Upper lobe of right lung (tissue), 1 donor: Measurements from ENCODE around the gene EBPL. TPM values are rescaled to one million over a fixed set of nuclear protein-coding genes. Genes with fewer than 3 reads are reported as not detected.

Experiments
- ATAC-seq: fragments of 200-7000 bp; cut with Tn5 transposase; one replicate; pipeline ENCODE4 v1.9.1; 2020; ENCODE audit warnings: mild to moderate bottlenecking, moderate library complexity
- DNase-seq: peaks from one replicate; pipeline ENCODE4 v3.0.0-alpha.2; 2020
- H3K27ac ChIP-seq: fragments of 200-600 bp; one replicate; pipeline ENCODE4 v1.8.0; 2022
- H3K27me3 ChIP-seq: fragments of 200-600 bp; one replicate; pipeline ENCODE4 v1.8.0; 2022; ENCODE audit warnings: mild to moderate bottlenecking
- H3K36me3 ChIP-seq: fragments of 200-600 bp; one replicate; pipeline ENCODE4 v1.8.0; 2022
- H3K4me1 ChIP-seq: fragments of 200-600 bp; one replicate; pipeline ENCODE4 v1.8.0; 2022
- H3K4me3 ChIP-seq: fragments of 200-600 bp; one replicate; pipeline ENCODE4 v1.8.0; 2022; ENCODE audit warnings: mild to moderate bottlenecking
- H3K9me3 ChIP-seq: fragments of 200-600 bp; one replicate; pipeline ENCODE4 v1.8.0; 2022
- CTCF ChIP-seq: fragments of 200-600 bp; IDR thresholded peaks from one replicate; pipeline ENCODE4 v1.8.0; 2022; ENCODE audit warnings: antibody characterized with exemption
- intact Hi-C: fragments of 100-400 bp; cut with DNase I; formaldehyde crosslinking; loops from one replicate; pipeline ENCODE4 v1.11.0; 2022
- total RNA-seq: library from RNA; stranded (reverse); fragmentation: NEBNext Ultra II Directional; extraction: Animal tissue kit (Norgen Biotek cat#: 25700); gene quantifications from one replicate; pipeline ENCODE4 v1.2.1, GENCODE V29; 2021
- donor health status: DM: no; HTN: yes; CAD: no; lungs with severe emphysema.

Gene EBPL
- total RNA-seq, 1 donor from 2014 or later = 48.0 TPM

DNA sequence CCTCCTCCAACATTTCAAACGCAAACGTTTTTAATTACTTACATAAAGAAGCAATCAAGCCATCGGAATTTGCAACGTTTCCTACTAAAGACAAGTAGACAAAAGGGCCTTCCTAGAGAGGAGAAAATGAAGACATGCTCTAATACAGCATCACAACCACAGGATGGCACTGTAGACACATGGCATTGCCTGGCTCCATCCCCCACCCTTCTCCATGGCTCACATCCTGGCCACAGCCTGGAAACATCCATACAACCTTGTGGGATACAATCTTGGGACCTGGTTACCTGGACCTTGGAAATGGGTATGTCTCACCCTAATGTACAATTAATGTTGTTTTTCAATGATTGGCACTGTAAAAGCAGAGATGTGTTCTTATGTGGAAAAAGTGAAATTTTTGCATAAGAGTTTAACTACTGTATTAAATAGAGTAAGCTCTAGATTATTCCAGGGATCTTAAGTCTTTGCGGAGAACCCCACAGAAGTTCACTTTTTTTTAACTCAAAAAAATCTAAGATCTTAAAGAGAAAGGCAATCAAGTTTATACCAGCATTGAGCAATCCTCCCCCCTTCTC lies 21.5 kb downstream of the EBPL start:
- H3K27me3 ChIP-seq = no peaks in the 10 kb centered on the region
- peaks cover 3% of the 10 kb centered on the region for H3K36me3 ChIP-seq
- peak; percentile 59 for TF ChIP-seq CTCF
- intact Hi-C loops = no loop called here
- no peak for DNase-seq
- no peak overlapping the region for H3K4me3 ChIP-seq
- no peaks in the 10 kb centered on the region for H3K4me1 ChIP-seq
- peak; percentile 97 for ATAC-seq
- no peak overlapping the region for H3K27ac ChIP-seq
- no peaks in the 10 kb centered on the region for H3K9me3 ChIP-seq

DNA sequence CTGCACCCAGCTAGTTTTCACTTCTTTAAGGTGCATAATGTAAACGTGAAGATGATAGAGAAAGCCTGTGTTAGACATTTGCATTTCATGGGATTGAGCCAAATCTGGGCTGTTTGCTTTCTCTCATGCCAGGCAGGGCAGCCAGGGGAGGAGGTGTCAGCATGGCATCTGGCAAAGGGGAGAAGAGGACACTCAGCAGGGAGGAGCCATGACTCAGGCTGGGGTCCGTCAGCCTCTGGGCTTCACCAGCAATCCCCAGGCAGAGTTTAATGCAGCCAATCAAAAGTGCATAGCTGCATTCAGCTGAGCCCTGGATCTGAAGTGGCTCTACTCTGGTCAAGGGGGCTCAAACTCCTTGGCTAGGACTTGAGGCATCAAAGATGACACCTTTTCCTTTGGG lies 23.5 kb downstream of the EBPL start:
- TF ChIP-seq CTCF = no peak

GRCh38 chr13:49664606-49665005 lies 26.7 kb downstream of the EBPL start:
- Histone ChIP-seq H3K9me3 (no peaks in the 10 kb centered on the region), H3K27ac (no peak overlapping the region), H3K36me3 (peaks cover 3% of the 10 kb centered on the region), H3K27me3 (no peaks in the 10 kb centered on the region), H3K4me1 (no peaks in the 10 kb centered on the region), H3K4me3 (no peak overlapping the region)
- intact Hi-C loops = no loop called here
- ATAC-seq = no peak
- no peak for DNase-seq
- no peak for TF ChIP-seq CTCF

More for the DNA sequence above, 23.5 kb downstream of the EBPL start:
- H3K4me1 ChIP-seq = no peaks in the 10 kb centered on the region
- H3K27me3 ChIP-seq = no peaks in the 10 kb centered on the region
- H3K27ac ChIP-seq = no peak overlapping the region
- intact Hi-C loops = no loop called here
- ATAC-seq (no peak), DNase-seq (no peak)
- H3K36me3 ChIP-seq = peaks cover 3% of the 10 kb centered on the region
- H3K9me3 ChIP-seq = no peaks in the 10 kb centered on the region
- H3K4me3 ChIP-seq = no peak overlapping the region

DNA sequence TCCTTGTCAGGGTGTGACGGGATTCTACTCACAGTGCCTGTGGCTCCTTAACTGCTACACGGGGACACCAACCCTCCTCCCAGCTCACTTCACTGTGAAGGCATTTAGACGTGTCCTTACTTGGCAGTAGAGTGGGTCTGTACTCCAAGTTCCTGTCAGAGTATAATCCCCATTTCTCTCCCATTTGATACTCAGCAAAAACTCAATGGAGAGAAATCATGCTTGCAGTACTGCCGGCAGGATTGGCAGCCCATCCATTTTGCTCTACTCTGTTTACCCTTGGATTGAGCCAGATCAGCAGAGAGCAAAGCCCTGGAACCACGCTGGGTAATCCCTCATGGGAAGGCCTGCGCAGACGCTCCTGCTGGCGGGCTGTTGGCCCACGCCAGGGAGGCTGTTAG lies 34.0 kb downstream of the EBPL start:
- Histone ChIP-seq H3K27me3 (no peaks in the 10 kb centered on the region), H3K9me3 (no peaks in the 10 kb centered on the region), H3K4me3 (no peak overlapping the region), H3K27ac (no peak overlapping the region), H3K36me3 (no peaks in the 10 kb centered on the region), H3K4me1 (no peaks in the 10 kb centered on the region)
- intact Hi-C loops = no loop called here
- DNase-seq (no peak), ATAC-seq (no peak)
- TF ChIP-seq CTCF = no peak

GRCh38 chr13:49655906-49656305 lies 35.4 kb downstream of the EBPL start:
- no peak for ATAC-seq
- Histone ChIP-seq H3K27me3 (no peaks in the 10 kb centered on the region), H3K4me3 (no peak overlapping the region), H3K27ac (no peak overlapping the region), H3K9me3 (no peaks in the 10 kb centered on the region), H3K36me3 (no peaks in the 10 kb centered on the region), H3K4me1 (no peaks in the 10 kb centered on the region)
- TF ChIP-seq CTCF = no peak
- no peak for DNase-seq
- intact Hi-C loops = no loop called here

GRCh38 chr13:49654011-49654410 lies 37.3 kb downstream of the EBPL start:
- no peak for DNase-seq
- Histone ChIP-seq H3K4me1 (no peaks in the 10 kb centered on the region), H3K4me3 (no peak overlapping the region), H3K27me3 (no peaks in the 10 kb centered on the region), H3K9me3 (no peaks in the 10 kb centered on the region), H3K27ac (no peak overlapping the region), H3K36me3 (no peaks in the 10 kb centered on the region)
- intact Hi-C loops = no loop called here
- TF ChIP-seq CTCF = no peak
- ATAC-seq = no peak
